AG20443 (cell line): Measurements from ENCODE around the gene GAS1.
A peak's percentile ranks its signal among the peaks of the same experiment; 100 is the strongest.

Experiments used
- DNase-seq: peaks from one replicate; pipeline ENCODE4 v3.0.0; 2012; ENCODE audit warnings: low spot score, mixed read lengths

The GAS1 gene

DNA sequence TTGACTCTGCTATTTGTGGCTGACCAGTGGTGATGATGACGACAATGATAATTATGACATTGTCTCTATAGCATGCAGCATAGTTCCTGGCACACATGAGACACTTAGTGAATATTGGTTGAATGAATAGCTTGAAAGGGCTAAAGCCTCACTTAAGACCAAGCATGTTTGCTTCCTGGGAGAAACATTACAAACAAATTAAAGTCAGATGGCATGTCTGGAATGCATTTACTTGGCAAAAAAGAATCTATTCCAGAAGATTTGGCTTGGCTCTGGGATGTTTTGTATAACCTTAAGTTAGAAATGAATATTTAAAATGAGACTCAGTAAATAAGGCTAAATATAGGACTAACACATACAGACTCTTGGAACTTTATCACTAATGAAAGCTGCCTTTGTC is 21.6 kb downstream of the GAS1 start:
- DNase-seq: peak; percentile 45

DNA sequence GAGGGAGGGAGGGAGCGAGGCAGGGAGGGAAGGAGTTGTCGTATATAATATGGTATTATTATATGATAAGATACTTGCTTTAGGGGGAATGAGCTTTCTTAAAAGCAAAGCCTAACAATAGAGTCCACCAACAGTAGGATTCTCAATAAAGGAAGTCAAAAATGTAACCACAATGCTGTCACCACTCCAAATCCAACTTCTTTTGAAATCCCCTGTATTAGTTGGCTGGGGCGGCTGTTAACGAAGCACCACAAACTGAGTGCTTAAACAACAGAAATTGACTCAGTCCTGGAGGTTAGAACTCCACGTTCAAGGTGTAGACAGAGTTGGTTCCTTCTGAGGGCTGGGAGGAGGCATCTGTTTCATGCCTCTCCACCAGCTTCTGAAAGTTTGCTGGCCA is 23.1 kb downstream of the GAS1 start:
- no peak for DNase-seq

DNA sequence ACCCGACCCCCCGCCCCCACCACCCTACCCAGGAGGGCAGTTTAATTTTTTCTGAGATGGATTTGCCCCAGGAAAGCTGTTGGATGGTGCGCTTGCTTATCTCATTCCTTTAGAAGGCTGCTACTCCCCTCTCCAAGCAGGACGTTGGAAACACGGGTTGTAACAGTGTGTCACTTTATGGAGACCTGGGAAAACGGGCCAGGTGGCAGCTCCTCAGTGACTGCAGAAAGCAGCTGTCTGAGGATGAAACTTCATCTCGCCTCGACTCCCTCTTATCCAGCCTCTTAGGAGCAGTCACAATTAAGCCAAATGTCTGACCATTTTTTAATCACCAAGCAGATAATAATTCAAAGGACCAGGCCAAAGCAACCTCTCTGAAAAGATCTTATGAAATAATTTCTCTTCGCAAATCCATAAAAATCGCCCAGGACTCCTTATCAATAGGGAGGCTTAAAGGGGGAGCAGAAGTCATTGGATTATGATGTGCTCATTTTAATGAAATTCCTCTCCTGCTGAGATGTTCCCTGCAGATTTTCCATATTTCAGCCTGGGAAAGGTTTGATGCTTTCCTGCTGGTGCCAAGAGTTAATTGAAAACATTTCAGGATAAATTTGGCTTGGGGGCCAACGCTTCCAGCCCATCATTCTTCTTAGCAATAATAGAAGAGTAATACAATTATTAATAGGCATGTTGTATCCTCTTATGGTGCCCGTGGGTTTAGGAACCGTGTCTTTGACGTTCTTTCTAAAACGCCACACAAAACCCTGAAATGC is 26.0 kb downstream of the GAS1 start:
- DNase-seq: no peak

DNA sequence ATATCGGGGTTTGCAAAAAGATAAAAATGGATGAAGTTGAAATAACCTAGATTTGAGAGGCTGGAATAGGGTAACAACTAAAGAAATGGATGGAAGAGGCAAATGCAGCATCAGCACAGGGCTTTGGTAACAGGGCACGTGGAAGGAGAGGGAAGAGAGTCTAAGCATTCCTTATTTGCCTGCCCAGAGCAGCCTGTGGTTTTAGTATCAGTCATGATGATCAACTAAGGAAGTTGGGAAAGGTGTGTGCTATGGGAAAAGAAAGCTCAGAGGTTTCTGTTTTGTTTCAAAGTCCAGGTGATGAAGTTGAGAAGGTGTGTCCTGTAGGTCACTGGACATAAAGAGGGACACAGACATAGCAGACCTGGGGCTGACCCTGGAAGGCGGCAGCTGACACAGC is 28.8 kb downstream of the GAS1 start:
- DNase-seq: no peak

DNA sequence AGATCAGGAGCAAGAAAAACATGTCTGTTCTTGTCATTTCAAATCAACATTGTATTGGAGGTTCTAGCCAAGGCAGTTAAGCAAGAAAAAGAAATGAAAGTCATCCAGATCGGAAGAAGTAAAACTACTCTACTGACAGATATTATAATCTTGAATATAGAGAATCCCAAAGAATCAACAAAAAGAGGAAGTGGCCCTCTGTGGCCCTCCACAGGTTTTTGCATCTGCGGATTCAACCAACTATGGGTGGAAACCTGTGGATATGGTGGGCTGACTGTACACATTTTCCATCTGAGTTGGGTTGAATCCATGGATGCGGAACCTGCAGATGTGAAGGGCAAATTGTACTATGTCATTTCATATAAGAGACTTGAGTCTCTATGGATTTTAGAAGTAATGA is 35.1 kb downstream of the GAS1 start:
- DNase-seq: no peak

DNA sequence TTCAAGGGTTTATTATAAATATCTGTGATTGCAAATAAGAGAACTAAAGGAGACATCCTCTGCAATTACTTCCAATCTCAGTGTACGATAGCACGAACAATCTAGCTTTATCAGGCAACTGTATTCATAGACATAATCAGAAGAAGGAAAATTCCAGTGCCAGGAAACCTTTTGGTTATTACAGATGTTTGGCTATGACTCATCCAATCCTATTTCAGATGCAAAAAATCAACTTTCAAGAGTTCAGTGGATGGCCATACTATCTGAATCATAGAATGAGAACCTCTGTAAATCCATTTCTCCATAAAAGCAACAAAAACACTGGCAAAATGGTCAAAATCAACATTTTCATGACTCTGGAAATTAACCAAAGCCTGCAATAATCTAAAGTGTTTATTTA is 37.9 kb downstream of the GAS1 start:
- peak; percentile 41 for DNase-seq

DNA sequence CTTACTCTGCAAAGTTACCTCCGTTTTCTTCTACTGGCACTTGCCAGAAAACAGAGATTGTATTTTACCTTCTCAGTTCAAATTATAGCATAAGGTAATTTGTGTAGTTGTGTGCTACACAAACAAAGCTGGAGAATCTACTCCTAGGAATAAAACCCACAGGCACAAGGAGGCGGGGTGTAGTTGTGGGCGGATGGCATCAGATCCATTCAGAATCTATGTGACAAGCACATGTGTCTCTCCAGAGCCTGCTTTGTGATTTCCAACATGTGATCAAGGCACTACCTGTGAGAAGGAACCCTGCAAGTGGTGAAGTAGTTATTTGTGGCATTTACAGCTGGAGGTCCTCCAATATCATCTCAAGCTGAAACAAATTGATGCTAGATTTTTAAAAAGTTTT is 39.0 kb downstream of the GAS1 start:
- DNase-seq: no peak

DNA sequence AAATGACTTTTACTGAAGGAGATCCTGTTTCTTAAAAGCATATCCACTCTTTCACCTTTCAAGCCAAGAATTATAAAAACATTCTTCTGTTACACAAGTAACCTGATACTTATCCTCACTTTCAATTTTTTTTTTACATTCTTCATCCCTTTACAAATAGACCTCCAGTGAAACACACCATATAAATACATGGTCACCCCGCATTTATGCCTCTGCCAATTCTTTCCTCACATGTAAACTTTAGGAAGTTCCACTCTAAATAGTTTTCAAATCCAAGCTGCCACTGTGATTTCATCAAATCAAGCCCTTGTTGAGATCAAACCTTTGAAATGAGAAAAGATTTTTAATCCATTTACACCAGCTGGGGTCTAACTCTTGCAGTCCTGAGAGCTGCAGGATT is 40.0 kb downstream of the GAS1 start:
- DNase-seq: no peak

DNA sequence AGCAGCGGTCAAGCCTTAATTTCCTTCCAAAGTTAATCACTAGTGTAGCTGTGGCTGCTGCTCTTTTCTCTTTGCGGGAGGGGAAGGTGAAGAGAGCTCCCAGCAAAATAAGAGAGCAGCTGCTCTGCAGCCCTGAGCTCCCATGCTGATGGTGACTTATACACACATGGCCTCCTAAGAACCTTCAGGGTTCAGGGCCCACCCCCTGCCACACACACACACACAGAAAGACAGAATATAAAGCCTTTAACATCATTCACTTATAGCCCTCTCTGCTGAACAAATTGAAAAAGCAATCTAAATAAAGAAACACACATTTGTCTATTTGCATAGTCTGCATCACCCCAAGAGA is 43.6 kb downstream of the GAS1 start:
- DNase-seq: no peak

DNA sequence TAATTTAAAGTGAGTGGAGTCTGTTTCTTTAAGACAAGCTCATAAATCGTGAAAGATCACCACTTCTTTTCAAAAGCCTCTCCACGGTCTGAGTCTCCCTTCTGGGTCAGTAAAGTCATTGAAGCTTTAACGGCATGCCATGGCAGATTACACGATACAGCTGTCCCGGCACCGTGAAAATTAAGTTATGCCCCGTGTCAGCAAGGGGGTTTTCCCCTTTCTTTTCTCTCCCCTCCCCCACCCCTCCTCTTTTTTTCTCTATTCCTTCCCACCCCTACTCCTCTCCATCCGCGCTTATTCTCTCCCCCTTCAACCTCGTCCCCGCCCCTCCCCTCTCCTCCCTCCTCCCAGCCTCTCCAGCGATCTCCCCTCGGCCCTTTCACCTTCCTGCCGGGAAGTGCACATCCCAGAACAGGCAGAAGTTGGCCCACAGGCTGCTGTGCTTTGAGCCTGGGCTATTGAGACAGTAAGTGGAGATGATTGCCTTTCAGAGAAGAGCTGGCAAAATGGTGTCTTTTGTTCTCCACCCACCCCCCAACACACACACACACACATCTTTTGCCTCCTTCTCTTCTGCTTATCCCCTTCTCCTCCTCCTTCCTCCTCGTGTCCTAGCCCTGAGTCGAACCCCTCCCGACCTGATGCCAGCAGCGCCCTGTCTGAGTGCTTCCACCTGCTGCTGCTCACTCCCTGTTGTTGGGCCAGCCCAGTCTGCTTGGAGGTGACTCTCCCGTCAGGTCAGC is 44.1 kb downstream of the GAS1 start:
- DNase-seq: no peak

DNA sequence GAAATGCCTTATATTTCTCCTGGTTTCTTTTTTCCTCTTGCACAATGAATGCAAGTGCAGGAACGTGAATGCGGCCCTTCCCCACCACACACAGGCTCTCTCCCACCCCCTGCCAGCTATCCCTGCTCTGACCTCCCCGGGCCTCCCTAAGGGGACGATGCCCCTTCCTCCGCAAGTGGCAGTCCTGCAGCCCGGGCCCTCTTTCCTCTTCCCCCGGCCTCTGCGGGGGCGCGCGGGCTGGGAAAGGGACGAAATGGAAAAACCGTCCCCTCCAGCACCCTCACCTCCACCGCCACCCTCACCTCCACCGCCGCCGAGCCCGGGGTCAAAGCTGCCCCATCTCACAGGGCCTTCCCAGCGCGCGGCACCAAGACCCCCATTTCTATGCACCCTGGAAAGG is 44.7 kb downstream of the GAS1 start:
- DNase-seq: no peak

DNA sequence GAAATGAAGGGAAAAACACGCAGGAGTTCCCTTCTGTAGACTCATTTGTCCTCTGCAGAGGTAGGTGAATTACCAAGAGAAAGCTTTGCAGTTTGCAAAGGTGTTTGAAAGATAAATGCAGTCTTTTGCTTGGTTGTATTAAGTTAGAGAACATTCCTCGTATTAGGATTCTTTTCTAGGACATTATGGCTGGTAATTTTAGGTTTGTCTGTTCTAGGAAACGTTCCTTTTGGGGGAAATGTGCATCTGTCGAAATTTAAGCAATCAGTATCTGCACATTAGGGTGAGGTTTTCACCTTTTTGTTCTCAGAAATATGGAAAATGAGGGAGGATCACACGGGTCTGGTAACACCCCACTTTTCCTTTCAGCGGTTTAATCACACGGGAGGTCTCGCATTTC is 45.1 kb downstream of the GAS1 start:
- DNase-seq: no peak

DNA sequence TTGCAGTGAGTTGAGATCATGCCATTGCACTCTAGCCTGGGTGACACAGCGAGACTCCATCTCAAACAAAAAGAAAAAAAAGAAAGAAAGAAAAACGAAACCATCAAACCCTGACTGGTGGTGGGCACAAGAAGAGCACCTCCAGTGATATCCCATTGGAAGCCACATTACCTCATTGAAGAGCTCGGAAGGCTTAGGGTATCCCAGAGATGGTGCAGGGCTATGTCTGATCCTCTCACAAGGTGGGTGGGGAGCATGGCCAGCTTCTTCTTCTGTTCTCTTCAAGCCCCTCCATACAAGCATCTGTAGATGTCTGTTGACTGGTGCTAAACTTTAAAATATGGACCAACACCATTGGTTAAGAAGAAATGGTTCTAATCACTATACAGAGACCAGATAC is 45.8 kb downstream of the GAS1 start:
- no peak for DNase-seq
